HG03159 (cell line): ENCODE results near the gene SPHKAP.
"Not testable (repeated sequence)": the region's sequence is repeated elsewhere in the genome, so short reads cannot be mapped to it uniquely, and the experiment has no call there.

Experiments
- ATAC-seq: cut with Tn5 transposase; IDR thresholded peaks from one replicate; pipeline ENCODE4 v1.9.1; 2021; ENCODE audit warnings: mild to moderate bottlenecking, moderate library complexity; ENCODE audit not compliant: unreplicated experiment

Gene SPHKAP, protein sequence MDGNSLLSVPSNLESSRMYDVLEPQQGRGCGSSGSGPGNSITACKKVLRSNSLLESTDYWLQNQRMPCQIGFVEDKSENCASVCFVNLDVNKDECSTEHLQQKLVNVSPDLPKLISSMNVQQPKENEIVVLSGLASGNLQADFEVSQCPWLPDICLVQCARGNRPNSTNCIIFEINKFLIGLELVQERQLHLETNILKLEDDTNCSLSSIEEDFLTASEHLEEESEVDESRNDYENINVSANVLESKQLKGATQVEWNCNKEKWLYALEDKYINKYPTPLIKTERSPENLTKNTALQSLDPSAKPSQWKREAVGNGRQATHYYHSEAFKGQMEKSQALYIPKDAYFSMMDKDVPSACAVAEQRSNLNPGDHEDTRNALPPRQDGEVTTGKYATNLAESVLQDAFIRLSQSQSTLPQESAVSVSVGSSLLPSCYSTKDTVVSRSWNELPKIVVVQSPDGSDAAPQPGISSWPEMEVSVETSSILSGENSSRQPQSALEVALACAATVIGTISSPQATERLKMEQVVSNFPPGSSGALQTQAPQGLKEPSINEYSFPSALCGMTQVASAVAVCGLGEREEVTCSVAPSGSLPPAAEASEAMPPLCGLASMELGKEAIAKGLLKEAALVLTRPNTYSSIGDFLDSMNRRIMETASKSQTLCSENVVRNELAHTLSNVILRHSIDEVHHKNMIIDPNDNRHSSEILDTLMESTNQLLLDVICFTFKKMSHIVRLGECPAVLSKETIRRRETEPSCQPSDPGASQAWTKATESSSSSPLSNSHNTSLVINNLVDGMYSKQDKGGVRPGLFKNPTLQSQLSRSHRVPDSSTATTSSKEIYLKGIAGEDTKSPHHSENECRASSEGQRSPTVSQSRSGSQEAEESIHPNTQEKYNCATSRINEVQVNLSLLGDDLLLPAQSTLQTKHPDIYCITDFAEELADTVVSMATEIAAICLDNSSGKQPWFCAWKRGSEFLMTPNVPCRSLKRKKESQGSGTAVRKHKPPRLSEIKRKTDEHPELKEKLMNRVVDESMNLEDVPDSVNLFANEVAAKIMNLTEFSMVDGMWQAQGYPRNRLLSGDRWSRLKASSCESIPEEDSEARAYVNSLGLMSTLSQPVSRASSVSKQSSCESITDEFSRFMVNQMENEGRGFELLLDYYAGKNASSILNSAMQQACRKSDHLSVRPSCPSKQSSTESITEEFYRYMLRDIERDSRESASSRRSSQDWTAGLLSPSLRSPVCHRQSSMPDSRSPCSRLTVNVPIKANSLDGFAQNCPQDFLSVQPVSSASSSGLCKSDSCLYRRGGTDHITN (N-terminal part only)

DNA sequence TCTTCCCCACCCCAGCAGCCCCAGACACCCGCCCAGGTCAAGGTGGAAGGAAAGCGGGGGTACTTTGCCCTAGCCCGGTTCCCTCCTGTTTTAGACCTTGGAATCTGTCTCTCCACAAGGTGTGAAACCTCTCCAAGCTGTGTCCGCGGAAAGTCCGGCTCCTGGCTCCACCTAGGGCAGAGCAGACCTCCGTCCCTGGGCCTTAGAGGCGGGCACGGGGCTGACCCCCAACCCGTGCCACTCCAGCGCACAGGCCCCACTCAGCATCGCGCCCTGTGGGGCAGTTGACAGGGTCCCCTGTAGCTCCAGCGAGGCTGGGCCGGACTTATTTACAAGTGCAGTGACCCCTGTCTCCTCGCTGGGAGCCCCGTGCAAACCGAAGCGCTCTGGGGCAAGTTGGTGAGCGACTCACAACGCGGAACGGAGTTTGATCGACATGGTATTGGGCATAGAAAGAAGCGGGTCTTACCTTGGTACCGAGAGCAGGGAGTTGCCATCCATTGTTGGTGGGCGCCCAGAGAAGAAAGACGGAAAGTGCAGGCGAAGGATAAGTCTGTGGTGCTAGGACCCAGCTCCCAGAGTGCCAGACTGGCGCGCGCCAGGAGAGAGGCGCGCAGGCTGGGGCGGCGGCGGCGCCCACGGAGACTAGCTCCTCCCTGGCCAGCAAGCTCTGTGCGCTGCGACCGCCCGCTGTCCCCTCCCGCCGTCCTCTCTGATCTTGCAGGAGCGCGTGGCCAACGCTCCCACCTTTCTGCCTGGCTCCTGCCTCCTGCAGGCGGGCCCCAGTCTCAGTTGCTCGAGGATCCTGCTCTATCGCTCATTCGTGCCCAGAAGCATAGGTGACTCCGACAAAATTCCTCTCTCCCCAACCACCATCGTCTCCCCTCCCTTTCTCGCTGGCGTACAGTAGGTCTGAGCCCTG is at the start of gene SPHKAP:
TSS of gene SPHKAP (minus strand) at position 590 of the 922 bp plus-strand sequence. CDS start at position 501, 89 bp downstream.
- no peak for ATAC-seq

DNA sequence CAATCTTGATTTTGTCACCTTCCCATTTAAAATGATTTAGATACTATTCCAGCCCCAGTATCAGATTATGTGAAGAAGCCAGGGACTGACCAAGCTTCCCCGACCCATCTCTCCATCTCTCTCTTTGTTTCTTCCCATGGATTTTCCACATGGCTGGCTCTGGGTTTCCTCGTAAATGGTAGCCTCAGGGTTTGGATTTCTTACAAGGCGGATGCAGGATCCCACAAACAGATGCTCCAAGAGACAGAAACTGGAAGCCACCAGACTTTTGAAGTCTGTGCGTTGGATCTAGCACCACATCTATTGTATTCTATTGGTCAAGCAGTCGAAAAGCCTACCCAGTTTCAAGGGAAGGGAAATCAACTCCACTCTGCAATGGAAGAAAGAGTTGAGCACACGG is 46.0 kb upstream of the SPHKAP start:
- no peak for ATAC-seq

DNA sequence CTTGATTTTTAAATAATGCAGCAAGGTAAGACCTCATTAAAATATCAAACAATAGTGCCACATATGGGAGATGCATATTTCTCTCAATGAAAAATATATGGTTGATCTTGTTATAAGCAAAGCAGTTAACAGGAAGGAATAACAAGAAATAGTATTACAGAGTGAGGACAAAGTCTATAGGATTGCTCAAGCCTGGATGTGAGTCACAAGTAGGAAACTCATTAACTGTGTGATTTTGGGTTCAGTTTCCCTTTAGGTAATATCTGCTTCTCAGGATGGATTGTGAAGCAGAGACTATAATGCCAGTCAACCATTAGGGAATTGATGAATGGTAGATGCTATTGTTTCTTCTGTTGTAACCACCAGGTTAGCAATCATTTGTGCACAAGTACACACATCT is 42.9 kb upstream of the SPHKAP start:
- ATAC-seq: no peak

DNA sequence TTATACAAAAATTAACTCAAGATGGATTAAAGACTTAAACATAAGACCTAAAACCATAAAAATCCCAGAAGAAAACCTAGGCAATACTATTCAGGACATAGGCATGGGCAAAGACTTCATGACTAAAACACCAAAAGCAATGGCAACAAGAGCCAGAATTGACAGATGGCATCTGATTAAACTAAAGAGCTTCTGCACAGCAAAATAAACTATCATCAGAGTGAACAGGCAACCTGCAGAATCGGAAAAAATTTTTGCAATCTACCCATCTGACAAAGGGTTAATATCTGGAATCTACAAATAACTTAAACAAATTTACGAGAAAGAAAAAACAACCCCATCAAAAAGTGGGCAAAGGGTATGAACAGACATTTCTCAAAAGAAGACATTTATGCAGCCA is 37.1 kb upstream of the SPHKAP start:
- not testable (repeated sequence) for ATAC-seq

DNA sequence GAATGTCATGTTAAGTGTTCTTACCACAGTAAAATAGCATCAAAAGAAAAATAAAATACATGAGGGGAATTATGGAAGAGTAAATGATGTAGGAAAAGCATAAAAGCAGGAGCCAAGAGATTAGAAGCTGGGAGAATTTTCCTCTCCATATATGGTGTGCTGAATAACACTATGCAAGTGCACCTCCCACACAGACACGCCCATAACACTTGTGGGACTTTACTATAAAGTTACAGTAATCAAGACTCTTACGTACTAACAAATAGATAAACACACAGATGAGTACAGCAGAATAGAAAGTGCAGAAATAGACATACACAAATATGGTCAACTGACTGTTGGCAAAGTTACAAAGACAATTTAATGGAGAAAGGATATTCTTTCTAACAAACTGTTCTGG is 16.0 kb upstream of the SPHKAP start:
- no peak for ATAC-seq

DNA sequence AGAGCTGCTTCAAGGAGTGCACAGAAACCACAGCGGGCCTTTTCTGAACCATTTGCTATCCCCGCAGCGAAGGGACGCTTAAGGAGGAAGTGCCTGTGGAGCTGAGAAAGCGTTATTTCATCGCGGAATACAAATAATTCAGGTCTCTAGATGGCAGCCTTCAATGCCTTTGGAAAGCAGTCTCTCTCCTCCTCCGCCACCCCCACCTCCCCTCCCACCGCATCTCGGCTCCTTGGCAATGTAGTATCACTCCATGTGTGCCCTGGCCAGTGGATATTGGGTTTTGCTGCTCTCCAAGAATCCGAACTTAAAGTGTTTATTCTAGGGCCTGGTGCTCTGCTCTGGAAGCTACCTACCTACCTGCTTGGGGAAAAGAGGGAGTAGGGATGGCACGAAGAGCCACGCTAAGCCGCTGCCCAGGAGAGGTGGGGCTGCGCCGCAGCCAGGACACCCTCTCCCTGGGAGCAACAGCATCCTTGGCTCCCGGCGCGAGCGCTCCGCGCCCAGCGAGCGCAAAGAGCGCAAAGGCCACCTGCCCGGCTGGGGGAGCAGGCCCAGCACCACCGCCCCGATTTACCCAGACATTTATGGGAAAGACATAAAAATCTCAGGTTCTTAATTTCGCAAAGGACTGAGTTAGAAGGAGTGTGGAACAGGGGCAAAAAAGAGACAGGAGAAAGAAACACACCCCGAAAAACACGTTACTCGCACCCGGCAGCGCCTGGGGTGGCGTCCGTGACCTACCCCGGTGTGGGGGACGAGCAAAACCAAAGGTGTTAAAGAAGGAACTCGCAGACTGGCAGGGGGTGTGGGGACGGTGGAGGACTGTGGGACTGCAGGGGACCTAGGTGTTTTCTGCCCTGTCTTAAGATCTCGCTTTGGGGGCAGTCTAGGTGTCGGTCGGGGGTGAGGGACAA is 1.0 kb downstream of the SPHKAP start:
- ATAC-seq: no peak

DNA sequence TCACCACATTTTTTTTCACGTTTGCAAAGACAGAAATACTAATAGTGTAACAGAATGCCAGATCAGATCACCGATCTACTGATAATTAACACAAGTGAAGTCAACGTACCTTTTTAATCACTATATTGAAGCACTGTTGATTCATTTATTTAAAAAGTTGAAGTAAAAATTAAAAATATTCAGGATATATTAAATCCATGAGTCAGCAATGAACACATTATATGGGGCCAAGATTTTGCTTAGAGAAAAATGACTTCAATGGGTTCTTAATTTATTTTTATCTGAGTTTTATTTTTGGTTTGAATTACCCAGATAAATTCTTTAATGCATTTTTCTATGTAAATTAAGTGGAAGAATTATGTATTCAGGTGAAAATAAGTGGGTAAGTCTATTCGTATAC is 14.2 kb downstream of the SPHKAP start:
- no peak for ATAC-seq

DNA sequence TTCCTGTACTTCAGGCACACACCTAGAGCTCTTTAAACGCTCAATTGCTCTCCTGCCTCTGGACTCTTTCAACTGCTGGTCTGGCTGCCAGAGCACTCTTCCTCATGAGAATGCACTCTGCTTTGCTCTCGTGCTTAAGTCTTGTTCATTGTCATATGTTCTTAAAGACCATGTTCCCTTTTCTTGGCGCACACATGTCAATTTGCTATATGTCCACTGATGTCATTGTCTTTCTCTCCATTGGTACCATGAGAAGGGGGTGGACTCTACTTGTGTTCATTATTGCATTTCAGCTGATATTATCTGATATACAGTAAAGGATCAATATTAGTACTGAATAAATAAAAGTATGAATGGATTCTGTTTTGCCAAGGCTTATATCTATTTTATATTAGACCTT is 16.8 kb downstream of the SPHKAP start:
- no peak for ATAC-seq

DNA sequence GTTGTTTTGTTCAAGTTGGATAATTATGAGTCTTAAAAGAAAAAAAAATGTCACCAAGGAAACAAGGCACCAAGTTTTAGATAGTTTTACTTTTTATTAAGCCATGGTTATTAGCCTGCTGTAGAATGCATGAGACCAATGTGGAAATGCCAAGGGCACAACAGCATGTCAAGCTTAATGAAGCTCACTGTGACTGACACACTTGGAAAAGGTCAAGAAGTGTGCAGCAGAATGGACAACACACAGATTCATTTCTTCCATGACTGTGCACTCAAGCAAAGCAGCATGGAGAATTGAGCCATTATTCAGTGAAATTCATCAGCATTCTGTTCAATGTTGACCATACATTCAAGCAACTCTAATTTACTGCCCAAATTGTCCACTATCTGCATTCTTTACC is 23.6 kb downstream of the SPHKAP start:
- no peak for ATAC-seq

DNA sequence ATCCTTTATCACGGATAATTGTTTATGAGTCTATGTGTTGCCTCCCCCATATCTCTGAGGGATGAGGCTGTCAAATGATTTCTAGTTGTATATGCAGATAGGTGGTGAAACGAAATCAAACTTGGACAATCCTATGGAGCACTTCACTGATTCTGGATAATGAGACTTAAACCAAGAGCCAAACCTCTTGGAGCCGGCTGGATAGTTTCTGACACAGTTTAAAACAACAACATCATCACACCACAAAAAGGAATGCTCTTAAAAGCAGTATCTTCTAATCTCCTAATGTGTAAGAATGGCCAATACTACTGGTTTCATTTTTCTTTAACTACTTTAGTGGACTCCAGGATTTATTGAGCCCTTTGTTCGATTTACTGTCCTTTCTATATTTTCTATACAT is 36.5 kb downstream of the SPHKAP start:
- ATAC-seq: no peak

DNA sequence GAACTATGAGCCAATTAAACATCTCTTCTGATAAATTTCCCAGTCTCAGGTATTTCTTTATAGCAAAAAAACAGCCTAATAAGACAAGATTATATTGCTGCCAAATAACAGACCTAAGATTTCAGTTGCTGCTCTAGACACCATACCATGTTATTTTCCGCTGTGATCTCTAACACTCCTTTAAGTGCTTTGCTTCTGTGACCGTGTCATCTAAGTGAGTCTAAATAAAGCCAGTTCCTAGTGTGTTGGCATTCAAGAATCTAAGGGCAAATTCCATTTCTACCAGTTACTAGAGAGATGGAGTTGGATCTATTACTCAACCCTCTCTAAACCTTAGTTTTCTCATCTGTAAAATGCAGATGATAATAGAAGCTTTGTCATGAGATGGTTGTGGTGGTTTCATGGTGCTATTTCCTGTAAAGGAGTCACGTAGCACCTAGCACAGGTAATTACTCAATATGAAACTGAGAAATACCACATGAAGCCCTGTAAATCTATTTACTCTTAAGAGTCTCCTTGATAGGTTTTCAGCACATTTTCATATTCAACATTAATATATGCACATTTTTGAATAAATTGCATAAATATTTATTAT is 40.5 kb downstream of the SPHKAP start:
- ATAC-seq: peak; percentile 96

DNA sequence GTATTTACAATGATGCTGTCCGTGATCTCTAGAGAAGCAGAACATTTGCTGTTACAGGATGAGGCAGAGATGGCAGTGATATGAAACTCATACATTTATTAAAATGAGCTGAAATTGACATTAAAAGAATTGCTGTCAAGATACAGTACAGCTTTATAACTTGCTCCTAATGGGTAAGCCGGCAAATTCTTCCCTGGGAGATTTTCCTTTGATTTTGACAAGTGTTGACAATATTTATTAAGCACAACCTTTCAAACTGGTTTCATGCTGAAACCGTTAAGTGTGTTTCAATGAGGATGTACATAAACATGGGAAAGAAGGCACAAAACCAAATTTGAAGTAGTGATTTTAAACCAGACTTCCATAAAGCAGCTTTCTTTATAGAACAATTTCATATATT is 45.5 kb downstream of the SPHKAP start:
- ATAC-seq: no peak

DNA sequence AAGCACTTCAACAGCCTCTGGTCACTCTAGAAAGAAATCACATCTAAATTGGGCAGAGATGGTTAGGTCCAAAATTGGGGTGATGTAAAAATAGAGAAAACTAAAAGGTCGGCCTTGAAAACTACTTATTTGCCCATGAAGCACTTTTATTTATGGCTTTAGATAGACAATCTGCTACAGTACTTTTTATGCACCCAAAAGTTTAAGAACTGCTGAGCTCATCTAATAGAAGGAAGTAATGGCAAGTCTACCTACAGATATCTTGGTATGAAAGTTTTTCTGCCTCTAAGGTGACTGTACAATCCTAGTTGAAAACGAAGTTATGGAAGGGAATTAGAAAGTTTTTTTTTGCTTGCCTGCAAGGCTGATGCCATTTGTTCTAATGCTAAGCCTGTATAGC is 46.2 kb downstream of the SPHKAP start:
- ATAC-seq: no peak

DNA sequence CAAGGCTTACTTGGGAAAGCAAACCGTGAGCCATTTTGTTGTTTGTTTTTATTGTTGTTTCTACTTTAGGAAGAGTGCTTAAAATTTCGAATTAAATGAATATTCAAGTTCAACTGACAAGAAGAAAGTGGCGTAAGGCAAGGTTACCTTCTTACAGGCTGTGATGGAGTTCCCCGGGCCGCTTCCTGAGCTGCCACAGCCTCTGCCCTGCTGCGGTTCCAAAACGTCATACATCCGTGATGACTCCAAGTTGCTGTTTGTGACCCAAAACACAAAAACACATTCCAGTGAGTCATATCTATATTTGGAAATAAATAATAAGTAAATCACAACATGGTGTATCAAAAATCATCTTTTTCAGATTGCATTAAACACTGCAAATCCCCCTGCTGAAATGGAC is 49.7 kb downstream of the SPHKAP start:
- no peak for ATAC-seq

DNA sequence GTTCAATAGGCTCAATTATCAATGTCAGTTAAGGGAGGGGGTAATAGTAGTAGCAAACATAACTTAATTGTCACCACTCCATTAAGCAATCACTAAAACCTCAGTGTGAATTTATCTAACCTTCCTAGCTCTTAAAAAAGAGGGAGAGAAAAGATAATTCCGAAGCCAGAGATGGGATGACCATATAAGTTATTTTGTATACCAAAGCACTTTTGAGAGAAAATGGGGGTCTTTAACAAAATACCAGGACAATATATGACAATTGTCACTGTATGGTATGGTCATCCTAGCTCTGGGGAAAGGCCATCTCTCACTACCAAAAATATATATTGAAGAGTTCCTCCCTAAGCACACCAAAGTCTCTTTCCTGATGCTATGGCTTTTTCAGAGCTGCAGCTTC is 55.1 kb downstream of the SPHKAP start:
- no peak for ATAC-seq

DNA sequence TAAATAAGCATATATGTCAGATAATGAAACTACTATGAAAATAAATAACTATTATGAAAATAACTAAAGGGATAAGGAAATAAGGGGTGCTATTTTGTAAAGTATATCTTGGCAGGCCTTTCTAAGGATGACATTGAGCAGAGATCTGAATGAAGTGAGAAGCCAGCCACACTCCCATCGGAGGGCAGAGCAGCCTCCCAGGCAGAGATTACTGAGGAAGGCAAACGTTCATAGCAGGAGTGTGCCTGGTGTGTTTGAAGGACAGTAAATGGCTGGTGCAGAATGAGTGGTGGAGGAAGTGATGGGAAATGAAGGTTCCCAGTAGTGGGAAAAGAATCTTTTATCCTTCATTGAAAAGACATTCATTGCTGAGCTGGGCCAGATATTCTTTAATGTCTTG is 62.5 kb downstream of the SPHKAP start:
- ATAC-seq: no peak

DNA sequence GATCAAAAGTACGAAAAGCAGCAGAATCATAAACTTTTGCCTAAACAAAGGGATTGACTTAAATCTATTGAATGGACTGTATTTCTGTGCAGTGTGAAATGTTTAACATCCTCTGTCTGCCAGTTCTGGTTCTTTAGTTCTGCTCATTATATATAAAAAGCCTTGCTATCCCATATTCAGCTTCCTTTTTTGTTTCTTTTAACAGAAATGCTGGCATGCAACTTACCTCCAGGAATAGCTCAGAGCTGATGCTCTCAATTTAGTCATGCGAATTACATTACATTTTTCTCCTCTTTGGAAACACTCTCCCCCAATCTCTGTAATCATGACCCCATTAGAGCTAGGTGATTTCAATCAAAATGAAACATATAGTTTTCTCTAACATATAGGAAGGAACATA is 73.6 kb downstream of the SPHKAP start:
- ATAC-seq: no peak

DNA sequence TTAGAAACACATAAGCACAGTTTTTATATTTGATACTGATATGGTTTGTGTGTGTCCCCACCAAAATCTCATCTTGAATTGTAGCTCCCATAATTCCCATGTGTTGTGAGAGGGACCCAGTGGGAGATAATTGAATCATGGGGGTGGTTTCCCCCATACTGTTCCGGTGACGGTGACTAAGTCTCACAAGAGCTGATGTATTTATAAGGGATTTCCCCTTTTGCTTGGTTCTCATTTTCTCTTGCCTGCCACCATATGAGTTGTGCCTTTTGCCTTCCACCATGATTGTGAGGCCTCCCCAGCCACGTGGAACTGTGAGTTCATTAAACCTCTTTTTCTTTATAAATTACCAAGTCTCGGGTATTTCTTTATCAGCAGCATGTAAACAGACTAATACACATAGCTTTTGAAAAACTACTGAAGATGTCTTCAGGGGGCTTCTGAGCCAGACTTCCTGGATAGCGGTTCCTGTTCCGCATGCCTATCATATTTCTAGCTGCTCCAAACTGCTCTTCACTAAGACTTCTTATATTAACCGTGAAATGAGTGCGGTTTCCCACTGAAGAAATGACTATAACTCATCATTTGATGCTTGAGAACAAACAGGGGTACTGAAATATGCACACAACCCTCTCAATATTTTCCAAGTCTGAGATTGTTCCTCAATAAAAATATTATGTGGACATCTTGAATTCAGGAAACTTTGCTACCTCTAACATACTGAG is 75.8 kb downstream of the SPHKAP start:
- ATAC-seq: no peak
